AG08395 (cell line): ENCODE results near the gene STARD8.

Source experiments
- DNase-seq: peaks from one replicate; pipeline ENCODE4 v3.0.0; 2012; ENCODE audit warnings: mixed read lengths, low spot score

Gene STARD8

DNA sequence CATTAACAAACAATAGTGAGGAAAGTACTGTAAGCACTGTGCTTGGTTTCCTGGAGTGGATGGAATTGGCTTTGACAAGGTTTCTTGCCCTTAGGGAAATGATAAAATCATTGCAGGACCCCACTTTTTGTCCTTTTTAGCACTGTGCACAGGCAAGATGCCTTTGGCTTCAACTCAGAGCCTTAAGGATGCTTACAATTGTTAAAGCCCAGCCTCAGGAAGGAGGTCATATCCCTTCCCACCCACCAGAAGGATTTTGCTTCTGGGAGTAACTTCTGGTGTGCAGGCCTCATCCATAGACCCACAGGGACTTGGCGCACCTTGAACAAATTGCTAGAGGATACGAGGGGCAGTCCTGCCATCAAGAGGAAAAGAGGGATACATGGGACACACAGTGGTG is 44.5 kb downstream of the STARD8 start:
- no peak for DNase-seq

GRCh38 chrX:68692651-68693050 is 45.2 kb downstream of the STARD8 start:
- DNase-seq = no peak

GRCh38 chrX:68693481-68694434 is 46.3 kb downstream of the STARD8 start:
- DNase-seq = peak; percentile 82

GRCh38 chrX:68694435-68695205 is 47.2 kb downstream of the STARD8 start:
- DNase-seq = no peak

GRCh38 chrX:68695206-68695845 is 47.9 kb downstream of the STARD8 start:
- DNase-seq = no peak

- no peak for DNase-seq
Observed at GRCh38 chrX:68696267-68696990, 49.0 kb downstream of the STARD8 start.

DNA sequence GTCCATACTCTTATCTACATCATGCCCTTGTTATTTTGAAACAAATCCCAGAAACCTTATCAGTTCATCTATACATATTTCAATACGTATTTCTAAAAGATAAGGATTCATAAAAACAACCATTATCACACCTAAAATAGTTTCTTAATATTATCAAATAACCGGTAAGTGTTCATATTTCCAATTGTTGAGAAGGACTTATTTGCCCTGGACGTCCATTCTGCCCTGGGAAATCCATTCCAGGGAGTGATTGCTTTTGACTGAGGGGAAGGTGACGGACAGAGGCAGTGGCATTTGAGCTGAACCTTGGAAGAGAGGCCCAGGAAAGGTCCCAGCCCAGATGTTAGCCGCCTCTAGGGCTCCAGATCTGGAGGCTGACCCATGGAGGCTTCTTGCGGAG is 49.6 kb downstream of the STARD8 start:
- no peak for DNase-seq

GRCh38 chrX:68697465-68698125 is 50.1 kb downstream of the STARD8 start:
- no peak for DNase-seq

GRCh38 chrX:68698942-68699341 is 51.5 kb downstream of the STARD8 start:
- DNase-seq = no peak

GRCh38 chrX:68699960-68700746 is 52.7 kb downstream of the STARD8 start:
- DNase-seq = peak; percentile 72

- DNase-seq = no peak
Observed at GRCh38 chrX:68703369-68703768, 55.9 kb downstream of the STARD8 start.

- DNase-seq = no peak
Observed at GRCh38 chrX:68703846-68704245, 56.4 kb downstream of the STARD8 start.

DNA sequence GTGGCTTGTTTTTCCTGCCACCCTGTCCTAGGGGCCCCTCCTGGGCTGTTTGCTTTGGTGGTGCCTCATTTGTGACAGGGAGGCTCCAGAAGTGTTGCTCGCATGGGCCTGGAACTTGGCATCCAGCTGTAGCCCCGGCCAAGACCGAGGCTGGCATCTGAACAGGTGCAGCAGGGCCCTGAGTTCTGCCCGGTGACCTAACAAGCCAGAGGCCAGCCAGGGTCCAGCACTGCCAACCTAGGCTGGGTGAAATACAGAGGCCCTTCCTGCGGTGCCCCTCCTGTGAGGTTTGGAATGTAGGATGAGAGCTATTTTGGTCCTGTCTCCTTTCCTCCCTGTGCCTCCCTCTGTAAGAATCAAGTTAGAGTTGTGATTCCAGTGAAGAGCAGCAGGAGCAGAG is 58.5 kb downstream of the STARD8 start:
- no peak for DNase-seq

- peak; percentile 21 for DNase-seq
Observed at GRCh38 chrX:68708503-68709290, 61.2 kb downstream of the STARD8 start.

- peak; percentile 67 for DNase-seq
Observed at GRCh38 chrX:68710870-68711576, 63.6 kb downstream of the STARD8 start.

DNA sequence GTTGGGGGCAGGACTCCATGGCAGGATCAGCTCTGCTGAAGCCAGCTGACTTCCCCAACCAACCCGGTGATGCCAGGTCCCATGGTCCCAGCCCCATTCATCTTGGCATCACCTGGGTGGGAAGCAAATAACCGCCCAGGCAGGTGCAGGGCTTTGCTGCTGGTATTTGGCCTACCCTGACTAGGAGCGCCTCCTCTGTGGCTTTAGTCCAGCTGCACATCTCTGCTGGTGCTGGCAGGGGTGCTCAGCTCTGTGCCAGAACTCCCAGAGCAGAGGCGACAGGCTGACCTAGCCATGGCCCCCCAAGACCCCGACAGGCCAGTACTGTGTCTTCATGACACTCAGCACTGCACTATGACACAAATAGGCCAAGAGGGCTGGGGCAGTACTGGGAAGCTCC is 64.4 kb downstream of the STARD8 start:
- no peak for DNase-seq

DNA sequence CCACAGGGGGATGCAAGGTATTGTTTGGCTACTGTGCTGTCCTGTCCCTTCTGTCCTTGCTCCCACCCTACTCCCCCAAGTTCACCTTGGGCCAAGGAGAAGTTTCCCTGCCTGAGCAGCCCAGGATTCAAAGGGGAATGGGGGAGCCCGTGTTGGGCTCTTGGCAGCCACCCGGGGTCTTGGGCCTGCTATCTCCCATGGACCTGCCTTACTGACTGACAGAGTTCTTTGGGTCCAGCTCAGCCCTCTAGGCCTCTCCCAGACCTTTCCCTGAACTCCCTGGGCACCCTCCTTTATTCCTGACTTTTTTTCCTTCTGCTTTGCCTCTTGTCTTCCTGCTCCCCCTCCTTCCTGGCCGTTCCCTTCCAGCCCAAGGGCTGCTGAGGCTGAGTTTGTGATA is 67.4 kb downstream of the STARD8 start:
- no peak for DNase-seq

DNA sequence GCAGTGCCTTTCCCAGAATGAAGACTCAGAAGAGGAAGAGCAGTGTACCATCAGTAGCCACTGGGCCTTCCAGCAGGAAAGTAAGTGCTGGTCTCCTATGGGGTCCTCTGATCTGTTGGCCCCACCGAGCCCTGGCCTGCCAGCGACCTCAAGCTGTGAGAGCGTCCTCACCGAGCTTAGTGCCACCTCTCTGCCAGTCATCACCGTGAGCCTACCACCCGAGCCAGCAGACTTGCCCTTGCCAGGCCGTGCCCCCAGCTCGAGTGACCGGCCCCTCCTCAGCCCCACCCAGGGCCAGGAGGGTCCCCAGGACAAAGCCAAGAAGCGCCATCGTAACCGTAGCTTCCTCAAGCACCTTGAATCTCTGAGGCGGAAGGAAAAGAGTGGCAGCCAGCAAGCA is 69.7 kb downstream of the STARD8 start:
- DNase-seq = no peak
